Caco-2 (cell line): ENCODE results near the gene RIF1. TPM values are rescaled to one million over a fixed set of nuclear protein-coding genes. Genes with fewer than 3 reads are reported as not detected.

Experiments used
- BruUV-seq: library from RNA; stranded (reverse); fragments of 400-500 nt; replicated peaks from 2 replicates; lab custom pipeline; 2021; lab: Mats Ljungman, UMichigan
- CTCF ChIA-PET: fragments of 300-600 bp; sonication (Branson Sonifier 250); formaldehyde crosslinking; loops from one replicate; lab custom pipeline; 2022; ENCODE audit warnings: antibody characterized with exemption; lab: Charles Lee
- POLR2A ChIA-PET: fragments of 300-600 bp; sonication (Branson Sonifier 250); formaldehyde crosslinking; loops from one replicate; lab custom pipeline; 2022; ENCODE audit warnings: antibody characterized with exemption; lab: Charles Lee
- DNase-seq, 2 experiments: peaks; one replicate each; pipeline versions ENCODE4 v3.0.0 to v3.0.0-alpha.2; 2020 to 2022
- H3K27me3 ChIP-seq: replicated peaks from 2 replicates; pipeline ENCODE4 v1.6.0; 2011; ENCODE audit warnings: low read length; ENCODE audit not compliant: control insufficient read depth, insufficient read depth
- H3K36me3 ChIP-seq: 2 replicates; pipeline ENCODE4 v1.5.1; 2011; ENCODE audit warnings: low read length; ENCODE audit not compliant: control insufficient read depth, insufficient read depth
- H3K4me1 ChIP-seq: fragments of 250-450 bp; sonication (Bioruptor Pico); 2 replicates; pipeline ENCODE4 v1.5.1; 2020; ENCODE audit warnings: mild to moderate bottlenecking
- H3K4me3 ChIP-seq: 2 replicates; pipeline ENCODE4 v1.5.1; 2011; ENCODE audit warnings: low read depth, mild to moderate bottlenecking, control low read depth, low read length
- H3K9me3 ChIP-seq: fragments of 250-450 bp; sonication (Bioruptor Pico); 2 replicates; pipeline ENCODE4 v1.5.1; 2020; ENCODE audit warnings: mild to moderate bottlenecking, moderate library complexity
- H3K27ac Mint-ChIP-seq: one replicate; pipeline ENCODE4 v1.8.0; 2022; ENCODE audit warnings: mixed read lengths; ENCODE audit not compliant: unreplicated experiment
- H3K27me3 Mint-ChIP-seq: one replicate; pipeline ENCODE4 v1.8.0; 2022; ENCODE audit warnings: mixed read lengths; ENCODE audit not compliant: insufficient read depth, unreplicated experiment
- H3K36me3 Mint-ChIP-seq: one replicate; pipeline ENCODE4 v1.8.0; 2022; ENCODE audit warnings: mild to moderate bottlenecking, mixed read lengths; ENCODE audit not compliant: insufficient read depth, unreplicated experiment
- H3K4me1 Mint-ChIP-seq: one replicate; pipeline ENCODE4 v1.8.0; 2022; ENCODE audit warnings: low read depth, mixed read lengths; ENCODE audit not compliant: unreplicated experiment
- H3K4me3 Mint-ChIP-seq: one replicate; pipeline ENCODE4 v1.8.0; 2022; ENCODE audit warnings: mild to moderate bottlenecking, moderate library complexity, mixed read lengths; ENCODE audit not compliant: unreplicated experiment
- H3K9me3 Mint-ChIP-seq: one replicate; pipeline ENCODE4 v1.8.0; 2022; ENCODE audit warnings: mixed read lengths; ENCODE audit not compliant: unreplicated experiment
- intact Hi-C: fragments of 100-400 bp; cut with micrococcal nuclease; formaldehyde crosslinking; loops from one replicate; pipeline ENCODE4 v1.10.0; 2022; ENCODE audit not compliant: unreplicated experiment
- total RNA-seq: library from RNA; stranded (reverse); gene quantifications from 2 replicates; pipeline ENCODE4 v1.2.3, GENCODE V29; 2022
- TF ChIP-seq, protein P1 (sequence below), 2 experiments: fragments of 200-600 bp in 1 of 2; IDR thresholded peaks; 1 replicate in 1 of 2; 2 replicates in 1 of 2; pipeline versions ENCODE4 v1.5.1 to v1.8.0; 2011 to 2022; ENCODE audit warnings: antibody characterized with exemption in 1 of 2, control low read depth in 1 of 2, inconsistent platforms in 1 of 2, low read depth in 1 of 2, low read length in 1 of 2, mild to moderate bottlenecking in 1 of 2, moderate library complexity in 1 of 2; ENCODE audit not compliant: insufficient read depth in 1 of 2, severe bottlenecking in 1 of 2, unreplicated experiment in 1 of 2

RIF1 gene
- total RNA-seq, 1 experiment from 2014 or later: 63.9 TPM

DNA sequence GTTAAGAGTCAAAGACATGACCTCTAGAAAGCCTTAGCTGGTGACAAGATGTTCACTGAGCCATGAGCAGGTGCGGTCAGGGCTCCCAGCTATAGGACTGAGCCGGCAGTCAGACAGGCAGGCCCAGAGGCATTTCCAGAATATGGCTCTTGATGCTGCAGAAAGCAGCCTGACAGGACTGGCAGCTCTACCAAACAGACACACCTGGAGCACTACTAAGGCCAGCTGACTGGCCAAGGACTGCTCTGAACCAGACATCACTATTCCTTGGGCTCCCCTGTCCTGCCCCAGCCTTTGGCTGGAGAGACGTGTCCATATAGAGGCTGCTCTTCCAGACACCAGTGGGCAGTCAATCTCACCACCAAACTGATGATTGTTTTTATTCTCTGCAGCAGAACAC, 98.8 kb downstream of the RIF1 start:
- Mint-ChIP-seq H3K9me3 (no peaks in the 10 kb centered on the region), H3K4me1 (no peaks in the 10 kb centered on the region), H3K27me3 (no peaks in the 10 kb centered on the region), H3K27ac (no peak overlapping the region), H3K36me3 (no peaks in the 10 kb centered on the region), H3K4me3 (no peak overlapping the region)
- ChIA-PET POLR2A (no interaction called here), CTCF (no interaction called here)
- Histone ChIP-seq H3K27me3 (no peaks in the 10 kb centered on the region), H3K36me3 (no peaks in the 10 kb centered on the region; the same call in 1 of the 2 replicates), H3K4me1 (no peaks in the 10 kb centered on the region), H3K9me3 (no peaks in the 10 kb centered on the region), H3K4me3 (no peak overlapping the region)
- intact Hi-C loops: no loop called here
- TF ChIP-seq, protein P1, sequence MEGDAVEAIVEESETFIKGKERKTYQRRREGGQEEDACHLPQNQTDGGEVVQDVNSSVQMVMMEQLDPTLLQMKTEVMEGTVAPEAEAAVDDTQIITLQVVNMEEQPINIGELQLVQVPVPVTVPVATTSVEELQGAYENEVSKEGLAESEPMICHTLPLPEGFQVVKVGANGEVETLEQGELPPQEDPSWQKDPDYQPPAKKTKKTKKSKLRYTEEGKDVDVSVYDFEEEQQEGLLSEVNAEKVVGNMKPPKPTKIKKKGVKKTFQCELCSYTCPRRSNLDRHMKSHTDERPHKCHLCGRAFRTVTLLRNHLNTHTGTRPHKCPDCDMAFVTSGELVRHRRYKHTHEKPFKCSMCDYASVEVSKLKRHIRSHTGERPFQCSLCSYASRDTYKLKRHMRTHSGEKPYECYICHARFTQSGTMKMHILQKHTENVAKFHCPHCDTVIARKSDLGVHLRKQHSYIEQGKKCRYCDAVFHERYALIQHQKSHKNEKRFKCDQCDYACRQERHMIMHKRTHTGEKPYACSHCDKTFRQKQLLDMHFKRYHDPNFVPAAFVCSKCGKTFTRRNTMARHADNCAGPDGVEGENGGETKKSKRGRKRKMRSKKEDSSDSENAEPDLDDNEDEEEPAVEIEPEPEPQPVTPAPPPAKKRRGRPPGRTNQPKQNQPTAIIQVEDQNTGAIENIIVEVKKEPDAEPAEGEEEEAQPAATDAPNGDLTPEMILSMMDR (IDR thresholded peaks at IDR 0.05; ENCODE audit: insufficient read depth in 1 of 2, low read depth in 1 of 2, low read length in 1 of 2, severe bottlenecking in 1 of 2, unreplicated experiment in 1 of 2): no peak
- DNase-seq: peak in 1 of 2 experiments; percentile 3
- BruUV-seq: no TSS peak

DNA sequence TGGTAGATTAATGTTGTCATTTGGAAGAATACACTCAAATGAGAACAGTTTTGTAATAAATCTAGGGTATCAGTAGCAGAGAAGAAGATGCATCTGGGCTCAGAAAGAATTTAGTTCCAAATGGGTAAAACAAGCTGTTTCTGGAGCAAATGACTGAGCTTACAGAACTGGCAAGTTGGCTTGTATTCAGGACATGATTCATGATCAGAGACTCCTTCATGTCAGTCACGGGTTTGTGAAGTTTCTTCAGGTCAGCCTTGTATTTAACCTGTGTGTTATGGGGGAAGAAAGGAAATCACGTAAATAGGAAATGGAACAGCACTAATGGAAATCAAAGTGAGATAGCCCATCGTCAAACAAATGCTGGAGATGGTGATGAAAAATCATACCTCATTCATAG, 109.1 kb downstream of the RIF1 start:
- intact Hi-C loops: no loop called here

DNA sequence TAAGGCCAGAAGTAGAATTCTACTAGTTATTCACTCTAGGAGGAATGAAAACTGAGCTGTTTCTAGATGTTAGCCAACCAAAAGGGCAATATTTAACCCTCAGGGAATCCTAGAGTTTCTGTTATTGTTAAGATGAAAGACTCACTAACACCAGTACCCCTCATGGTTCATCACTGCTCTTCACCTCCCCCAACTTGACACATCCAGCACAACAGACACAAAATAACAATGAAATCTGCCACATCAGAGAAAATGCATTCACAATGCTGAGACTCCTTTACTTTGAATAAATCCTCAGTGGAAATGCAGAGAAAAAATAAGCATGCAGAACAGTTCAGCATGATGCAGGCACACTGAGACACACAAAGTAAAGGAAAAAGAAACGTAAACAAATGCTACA, 111.3 kb downstream of the RIF1 start:
- TF ChIP-seq, protein P1 (IDR thresholded peaks at IDR 0.05; ENCODE audit: insufficient read depth in 1 of 2, low read depth in 1 of 2, low read length in 1 of 2, severe bottlenecking in 1 of 2, unreplicated experiment in 1 of 2): no peak
- Mint-ChIP-seq H3K27ac (no peak overlapping the region), H3K9me3 (no peaks in the 10 kb centered on the region), H3K4me3 (no peak overlapping the region), H3K4me1 (no peaks in the 10 kb centered on the region), H3K36me3 (no peaks in the 10 kb centered on the region), H3K27me3 (no peaks in the 10 kb centered on the region)
- ChIA-PET POLR2A (no interaction called here), CTCF (no interaction called here)
- H3K36me3 ChIP-seq: no peaks in the 10 kb centered on the region
- H3K27me3 ChIP-seq: no peaks in the 10 kb centered on the region
- no peak for DNase-seq
- H3K4me1 ChIP-seq: peaks cover 3% of the 10 kb centered on the region; the same call in 1 of the 2 replicates
- BruUV-seq: no TSS peak
- intact Hi-C loops: no loop called here
- H3K4me3 ChIP-seq: no peak overlapping the region
- no peaks in the 10 kb centered on the region for H3K9me3 ChIP-seq

More for the DNA sequence above, 109.1 kb downstream of the RIF1 start:
- Histone ChIP-seq H3K27me3 (no peaks in the 10 kb centered on the region), H3K4me1 (peaks cover 3% of the 10 kb centered on the region; the same call in 1 of the 2 replicates), H3K9me3 (no peaks in the 10 kb centered on the region), H3K4me3 (no peak overlapping the region), H3K36me3 (no peaks in the 10 kb centered on the region)
- H3K27ac Mint-ChIP-seq: no peak overlapping the region
- DNase-seq: no peak
- no peaks in the 10 kb centered on the region for H3K27me3 Mint-ChIP-seq
- H3K36me3 Mint-ChIP-seq: no peaks in the 10 kb centered on the region
- no peaks in the 10 kb centered on the region for H3K9me3 Mint-ChIP-seq
- TF ChIP-seq, protein P1 (IDR thresholded peaks at IDR 0.05; ENCODE audit: insufficient read depth in 1 of 2, low read depth in 1 of 2, low read length in 1 of 2, severe bottlenecking in 1 of 2, unreplicated experiment in 1 of 2): no peak
- CTCF ChIA-PET: no interaction called here
- BruUV-seq: no TSS peak
- H3K4me3 Mint-ChIP-seq: no peak overlapping the region
- H3K4me1 Mint-ChIP-seq: no peaks in the 10 kb centered on the region
- POLR2A ChIA-PET: no interaction called here
